HCT116 (cell line): ENCODE data around the gene SDK1. TPM values are rescaled to one million over a fixed set of nuclear protein-coding genes. Genes with fewer than 3 reads are reported as not detected.

ENCODE experiments used
- ATAC-seq: fragments of 200-7000 bp; cut with Tn5 transposase; 2 replicates; pipeline ENCODE4 v1.9.1; 2020; ENCODE audit warnings: mild to moderate bottlenecking, moderate library complexity
- BruUV-seq: library from RNA; stranded (reverse); fragments of 400-500 nt; replicated peaks from 2 replicates; lab custom pipeline; 2021; lab: Mats Ljungman, UMichigan
- CTCF ChIA-PET: fragments of 300-600 bp; sonication (Branson Sonifier 250); formaldehyde crosslinking; loops from one replicate; lab custom pipeline; 2021; ENCODE audit warnings: antibody characterized with exemption; lab: Charles Lee
- POLR2A ChIA-PET: fragments of 300-600, 350-600 bp; sonication (Branson Sonifier 250); formaldehyde crosslinking; loops from one replicate; lab custom pipeline; 2021; ENCODE audit warnings: antibody characterized with exemption; lab: Charles Lee
- RAD21 ChIA-PET, 2 experiments: fragments of 300-600 bp; sonication (Branson Sonifier 250); formaldehyde crosslinking; loops; one replicate each; lab custom pipeline; 2023; ENCODE audit warnings: low total read pairs in 2 of 2; ENCODE audit not compliant: uncharacterized antibody in 2 of 2, unreplicated experiment in 2 of 2, low non-redundant PET in 1 of 2; lab: Charles Lee
- DNase-seq: peaks from one replicate; pipeline ENCODE4 v3.0.0-alpha.2; 2010; ENCODE audit warnings: low read depth, low spot score
- H2AFZ ChIP-seq: fragments of 200-600 bp; shearing (Covaris generic), sonication (generic); 2 replicates; pipeline ENCODE4 v1.6.1; 2017; ENCODE audit warnings: low read depth, mixed run types, mixed read lengths, antibody characterized with exemption, low read length; ENCODE audit not compliant: poor library complexity, severe bottlenecking
- H3K27ac ChIP-seq: 2 replicates; pipeline ENCODE4 v1.5.1; 2012; ENCODE audit warnings: low read depth, low read length
- H3K27me3 ChIP-seq: fragments of 200-600 bp; sonication (generic); 2 replicates; pipeline ENCODE4 v1.6.1; 2016; ENCODE audit warnings: mixed run types, low read length, mixed read lengths; ENCODE audit not compliant: insufficient read depth
- H3K36me3 ChIP-seq, 2 experiments: fragments of 200-500 bp in 1 of 2; fragments of 200-600 bp in 1 of 2; sonication (Bioruptor generic) in 1 of 2; sonication (generic) in 1 of 2; 2 replicates each; pipeline versions ENCODE4 v1.5.1 to v1.6.1; 2014 to 2016; ENCODE audit warnings: low read length in 2 of 2, inconsistent platforms in 1 of 2, mixed read lengths in 1 of 2, mixed run types in 1 of 2; ENCODE audit not compliant: insufficient read depth in 2 of 2, control insufficient read depth in 1 of 2
- H3K4me1 ChIP-seq, 2 experiments: fragments of 200-600 bp in 1 of 2; sonication (generic) in 1 of 2; 2 replicates each; pipeline versions ENCODE4 v1.5.1 to v1.6.1; 2012 to 2017; ENCODE audit warnings: low read length in 2 of 2, inconsistent platforms in 1 of 2, mild to moderate bottlenecking in 1 of 2, mixed read lengths in 1 of 2, mixed run types in 1 of 2, moderate library complexity in 1 of 2; ENCODE audit not compliant: insufficient read depth in 2 of 2, control insufficient read depth in 1 of 2
- H3K4me2 ChIP-seq: fragments of 200-600 bp; sonication (generic); 2 replicates; pipeline ENCODE4 v1.6.1; 2017; ENCODE audit warnings: mixed run types, low read length, mixed read lengths
- H3K4me3 ChIP-seq, 2 experiments: fragments of 200-600 bp in 1 of 2; sonication (generic) in 1 of 2; replicated peaks in 1 of 2; 2 replicates each; pipeline ENCODE4 v1.5.1; 2011 to 2016; ENCODE audit warnings: low read length in 2 of 2, control low read depth in 1 of 2, low read depth in 1 of 2, mild to moderate bottlenecking in 1 of 2, mixed read lengths in 1 of 2, mixed run types in 1 of 2
- H3K79me2 ChIP-seq: fragments of 200-600 bp; sonication (generic); 2 replicates; pipeline ENCODE4 v1.6.1; 2017; ENCODE audit warnings: mild to moderate bottlenecking, mixed run types, low read length, moderate library complexity, mixed read lengths; ENCODE audit not compliant: insufficient read depth
- H3K9ac ChIP-seq: fragments of 200-600 bp; sonication (generic); 2 replicates; pipeline ENCODE4 v1.6.1; 2016; ENCODE audit warnings: low read length, mixed read lengths
- H3K9me2 ChIP-seq: fragments of 200-600 bp; sonication (generic), shearing (Covaris generic); 2 replicates; pipeline ENCODE4 v1.6.1; 2017; ENCODE audit warnings: mixed run types, mild to moderate bottlenecking, moderate library complexity; ENCODE audit not compliant: insufficient read depth
- H3K9me3 ChIP-seq, 2 experiments: fragments of 200-500 bp in 1 of 2; fragments of 200-600 bp in 1 of 2; sonication (Bioruptor generic) in 1 of 2; sonication (generic) in 1 of 2; 2 replicates each; pipeline ENCODE4 v1.6.1; 2014 to 2017; ENCODE audit warnings: low read length in 2 of 2, mixed read lengths in 2 of 2, inconsistent platforms in 1 of 2, low read depth in 1 of 2, mild to moderate bottlenecking in 1 of 2, mixed run types in 1 of 2, moderate library complexity in 1 of 2; ENCODE audit not compliant: control insufficient read depth in 1 of 2, insufficient read depth in 1 of 2
- H4K20me1 ChIP-seq: fragments of 200-600 bp; sonication (generic), shearing (Covaris generic); 2 replicates; pipeline ENCODE4 v1.6.1; 2017; ENCODE audit warnings: mixed run types, mild to moderate bottlenecking, moderate library complexity; ENCODE audit not compliant: insufficient read depth
- CEBPB ChIP-seq: IDR thresholded peaks from 2 replicates; pipeline ENCODE4 v1.6.1; 2012; ENCODE audit warnings: low read depth
- EGR1 ChIP-seq: IDR thresholded peaks from 2 replicates; pipeline ENCODE4 v1.6.1; 2012; ENCODE audit warnings: low read depth
- ELF1 ChIP-seq: IDR thresholded peaks from 2 replicates; pipeline ENCODE4 v1.6.1; 2012; ENCODE audit warnings: low read depth, borderline replicate concordance
- EZH2 ChIP-seq: fragments of 200-600 bp; sonication (generic); IDR thresholded peaks from 2 replicates; pipeline ENCODE4 v1.6.1; 2017; ENCODE audit warnings: antibody characterized with exemption, mixed run types
- POLR2A ChIP-seq: IDR thresholded peaks from 2 replicates; pipeline ENCODE4 v1.7.0; 2011; ENCODE audit warnings: borderline replicate concordance; ENCODE audit not compliant: insufficient read depth, insufficient read length; ENCODE audit errors: extremely low read depth
- POLR2AphosphoS5 ChIP-seq: IDR thresholded peaks from 2 replicates; pipeline ENCODE4 v1.6.1; 2011; ENCODE audit warnings: mild to moderate bottlenecking, low read depth, low read length, moderate library complexity
- SP1 ChIP-seq: IDR thresholded peaks from 2 replicates; pipeline ENCODE4 v1.6.1; 2012; ENCODE audit warnings: low read depth
- TCF7L2 ChIP-seq: IDR thresholded peaks from 2 replicates; pipeline ENCODE4 v1.7.0; 2011; ENCODE audit warnings: borderline replicate concordance, inconsistent platforms; ENCODE audit not compliant: insufficient read depth, insufficient read length; ENCODE audit errors: extremely low read depth
- ZNF274 ChIP-seq: fragments of 200-500 bp; sonication (Bioruptor generic); IDR thresholded peaks from 2 replicates; pipeline ENCODE4 v1.6.1; 2014; ENCODE audit warnings: mild to moderate bottlenecking, low read depth, low read length, inconsistent platforms
- intact Hi-C: fragments of 100-400 bp; cut with micrococcal nuclease; formaldehyde crosslinking; loops from 2 replicates; pipeline ENCODE4 v1.10.0; 2022
- total RNA-seq: library from RNA; stranded (reverse); gene quantifications from one replicate; pipeline ENCODE4 v1.2.1, GENCODE V29; 2021; ENCODE audit not compliant: unreplicated experiment
- TF ChIP-seq, protein P1 (sequence below): IDR thresholded peaks from 2 replicates; pipeline ENCODE4 v1.6.1; 2012
- TF ChIP-seq, protein P2 (sequence below): IDR thresholded peaks from 2 replicates; pipeline ENCODE4 v1.6.1; 2011; ENCODE audit warnings: mild to moderate bottlenecking, low read length, moderate library complexity; ENCODE audit not compliant: insufficient replicate concordance; ENCODE audit errors: extremely low read depth
- TF ChIP-seq, protein P3 (sequence below), 3 experiments: fragments of 200-600 bp in 1 of 3; sonication (generic) in 1 of 3; IDR thresholded peaks in 2 of 3; conservative IDR thresholded peaks in 1 of 3; 2 replicates each; pipeline ENCODE4 v1.5.1; 2012 to 2017; ENCODE audit warnings: low read depth in 2 of 3, low read length in 2 of 3, antibody characterized with exemption in 1 of 3, borderline replicate concordance in 1 of 3, control low read depth in 1 of 3, mild to moderate bottlenecking in 1 of 3, mixed read lengths in 1 of 3, mixed run types in 1 of 3, moderate library complexity in 1 of 3; ENCODE audit not compliant: insufficient read depth in 1 of 3
- TF ChIP-seq, protein P4 (sequence below): IDR thresholded peaks from 2 replicates; pipeline ENCODE4 v1.6.1; 2012; ENCODE audit warnings: low read depth

SDK1 gene
- total RNA-seq, 1 experiment from 2014 or later: 0.05 TPM

DNA sequence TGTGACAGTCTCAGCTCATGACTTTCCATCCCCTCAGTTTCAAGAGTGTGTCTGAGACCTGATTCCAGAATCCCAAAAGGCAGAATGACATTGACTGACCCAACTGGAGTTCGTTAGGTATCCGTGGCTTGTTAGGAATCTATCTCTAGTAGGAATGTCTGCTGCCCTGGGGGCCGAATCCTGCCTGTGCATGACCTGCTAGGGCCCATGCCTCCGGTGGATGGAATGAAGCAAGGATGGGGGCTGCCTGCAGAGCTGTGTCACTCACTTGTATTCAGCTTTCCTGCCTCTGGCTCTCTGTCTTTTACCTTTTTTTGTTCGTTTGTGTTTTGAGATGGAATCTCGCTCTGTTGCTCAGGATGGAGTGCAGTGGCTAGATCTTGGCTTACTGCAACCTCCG, 129.5 kb downstream of the SDK1 start:
- ATAC-seq: peak; percentile 44; the same call in 1 of the 2 replicates
- Histone ChIP-seq H2AFZ (no peak overlapping the region), H3K27me3 (peaks cover 17% of the 10 kb centered on the region), H3K9me2 (peaks cover 3% of the 10 kb centered on the region; the same call in 1 of the 2 replicates), H3K36me3 (no peaks in the 10 kb centered on the region), H3K9me3 (no peaks in the 10 kb centered on the region), H3K9ac (no peak overlapping the region), H3K79me2 (no peaks in the 10 kb centered on the region), H3K4me1 (no peaks in the 10 kb centered on the region), H3K27ac (no peak overlapping the region), H3K4me3 (no peak overlapping the region), H4K20me1 (no peaks in the 10 kb centered on the region), H3K4me2 (no peak overlapping the region)
- ChIA-PET POLR2A (no interaction called here), RAD21 (no interaction called here), CTCF (no interaction called here)
- DNase-seq: no peak
- intact Hi-C loops: no loop called here
- BruUV-seq: no TSS peak
- TF ChIP-seq, protein P1, sequence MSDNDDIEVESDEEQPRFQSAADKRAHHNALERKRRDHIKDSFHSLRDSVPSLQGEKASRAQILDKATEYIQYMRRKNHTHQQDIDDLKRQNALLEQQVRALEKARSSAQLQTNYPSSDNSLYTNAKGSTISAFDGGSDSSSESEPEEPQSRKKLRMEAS: no peak
- TF ChIP-seq TCF7L2: no peak
- TF ChIP-seq SP1: no peak
- no peak for TF ChIP-seq ZNF274
- TF ChIP-seq POLR2A: no peak
- TF ChIP-seq, protein P2, sequence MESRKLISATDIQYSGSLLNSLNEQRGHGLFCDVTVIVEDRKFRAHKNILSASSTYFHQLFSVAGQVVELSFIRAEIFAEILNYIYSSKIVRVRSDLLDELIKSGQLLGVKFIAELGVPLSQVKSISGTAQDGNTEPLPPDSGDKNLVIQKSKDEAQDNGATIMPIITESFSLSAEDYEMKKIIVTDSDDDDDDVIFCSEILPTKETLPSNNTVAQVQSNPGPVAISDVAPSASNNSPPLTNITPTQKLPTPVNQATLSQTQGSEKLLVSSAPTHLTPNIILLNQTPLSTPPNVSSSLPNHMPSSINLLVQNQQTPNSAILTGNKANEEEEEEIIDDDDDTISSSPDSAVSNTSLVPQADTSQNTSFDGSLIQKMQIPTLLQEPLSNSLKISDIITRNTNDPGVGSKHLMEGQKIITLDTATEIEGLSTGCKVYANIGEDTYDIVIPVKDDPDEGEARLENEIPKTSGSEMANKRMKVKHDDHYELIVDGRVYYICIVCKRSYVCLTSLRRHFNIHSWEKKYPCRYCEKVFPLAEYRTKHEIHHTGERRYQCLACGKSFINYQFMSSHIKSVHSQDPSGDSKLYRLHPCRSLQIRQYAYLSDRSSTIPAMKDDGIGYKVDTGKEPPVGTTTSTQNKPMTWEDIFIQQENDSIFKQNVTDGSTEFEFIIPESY: no peak
- no peak for TF ChIP-seq CEBPB
- TF ChIP-seq, protein P3, sequence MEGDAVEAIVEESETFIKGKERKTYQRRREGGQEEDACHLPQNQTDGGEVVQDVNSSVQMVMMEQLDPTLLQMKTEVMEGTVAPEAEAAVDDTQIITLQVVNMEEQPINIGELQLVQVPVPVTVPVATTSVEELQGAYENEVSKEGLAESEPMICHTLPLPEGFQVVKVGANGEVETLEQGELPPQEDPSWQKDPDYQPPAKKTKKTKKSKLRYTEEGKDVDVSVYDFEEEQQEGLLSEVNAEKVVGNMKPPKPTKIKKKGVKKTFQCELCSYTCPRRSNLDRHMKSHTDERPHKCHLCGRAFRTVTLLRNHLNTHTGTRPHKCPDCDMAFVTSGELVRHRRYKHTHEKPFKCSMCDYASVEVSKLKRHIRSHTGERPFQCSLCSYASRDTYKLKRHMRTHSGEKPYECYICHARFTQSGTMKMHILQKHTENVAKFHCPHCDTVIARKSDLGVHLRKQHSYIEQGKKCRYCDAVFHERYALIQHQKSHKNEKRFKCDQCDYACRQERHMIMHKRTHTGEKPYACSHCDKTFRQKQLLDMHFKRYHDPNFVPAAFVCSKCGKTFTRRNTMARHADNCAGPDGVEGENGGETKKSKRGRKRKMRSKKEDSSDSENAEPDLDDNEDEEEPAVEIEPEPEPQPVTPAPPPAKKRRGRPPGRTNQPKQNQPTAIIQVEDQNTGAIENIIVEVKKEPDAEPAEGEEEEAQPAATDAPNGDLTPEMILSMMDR (IDR thresholded peaks at IDR 0.05 in 2 of 3, conservative IDR thresholded peaks at IDR 0.05 in 1 of 3; ENCODE audit: borderline replicate concordance in 1 of 3, insufficient read depth in 1 of 3, low read depth in 2 of 3, low read length in 2 of 3): no peak
- TF ChIP-seq, protein P4, sequence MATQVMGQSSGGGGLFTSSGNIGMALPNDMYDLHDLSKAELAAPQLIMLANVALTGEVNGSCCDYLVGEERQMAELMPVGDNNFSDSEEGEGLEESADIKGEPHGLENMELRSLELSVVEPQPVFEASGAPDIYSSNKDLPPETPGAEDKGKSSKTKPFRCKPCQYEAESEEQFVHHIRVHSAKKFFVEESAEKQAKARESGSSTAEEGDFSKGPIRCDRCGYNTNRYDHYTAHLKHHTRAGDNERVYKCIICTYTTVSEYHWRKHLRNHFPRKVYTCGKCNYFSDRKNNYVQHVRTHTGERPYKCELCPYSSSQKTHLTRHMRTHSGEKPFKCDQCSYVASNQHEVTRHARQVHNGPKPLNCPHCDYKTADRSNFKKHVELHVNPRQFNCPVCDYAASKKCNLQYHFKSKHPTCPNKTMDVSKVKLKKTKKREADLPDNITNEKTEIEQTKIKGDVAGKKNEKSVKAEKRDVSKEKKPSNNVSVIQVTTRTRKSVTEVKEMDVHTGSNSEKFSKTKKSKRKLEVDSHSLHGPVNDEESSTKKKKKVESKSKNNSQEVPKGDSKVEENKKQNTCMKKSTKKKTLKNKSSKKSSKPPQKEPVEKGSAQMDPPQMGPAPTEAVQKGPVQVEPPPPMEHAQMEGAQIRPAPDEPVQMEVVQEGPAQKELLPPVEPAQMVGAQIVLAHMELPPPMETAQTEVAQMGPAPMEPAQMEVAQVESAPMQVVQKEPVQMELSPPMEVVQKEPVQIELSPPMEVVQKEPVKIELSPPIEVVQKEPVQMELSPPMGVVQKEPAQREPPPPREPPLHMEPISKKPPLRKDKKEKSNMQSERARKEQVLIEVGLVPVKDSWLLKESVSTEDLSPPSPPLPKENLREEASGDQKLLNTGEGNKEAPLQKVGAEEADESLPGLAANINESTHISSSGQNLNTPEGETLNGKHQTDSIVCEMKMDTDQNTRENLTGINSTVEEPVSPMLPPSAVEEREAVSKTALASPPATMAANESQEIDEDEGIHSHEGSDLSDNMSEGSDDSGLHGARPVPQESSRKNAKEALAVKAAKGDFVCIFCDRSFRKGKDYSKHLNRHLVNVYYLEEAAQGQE: no peak
- no peak for TF ChIP-seq EGR1
- TF ChIP-seq EZH2: no peak
- no peak for TF ChIP-seq POLR2AphosphoS5
- TF ChIP-seq ELF1: no peak
